Activated T-cell treated with anti-CD3 and anti-CD28 coated beads for 1 hour (primary cell): ENCODE measurements around the gene PTPRK.

Source experiments
- DNase-seq: peaks from one replicate; pipeline ENCODE4 v3.0.0-alpha.2; 2020; ENCODE audit warnings: low read depth

Gene PTPRK

GRCh38 chr6:128284128-128284527, 236.3 kb downstream of the PTPRK start:
- DNase-seq: no peak

- DNase-seq: no peak
These were observed 237.4 kb downstream of the PTPRK start for GRCh38 chr6:128282961-128283360.

GRCh38 chr6:128280960-128281359, 239.4 kb downstream of the PTPRK start:
- no peak for DNase-seq

- no peak for DNase-seq
These were observed 240.3 kb downstream of the PTPRK start for GRCh38 chr6:128280066-128280465.

GRCh38 chr6:128278836-128279235, 241.6 kb downstream of the PTPRK start:
- no peak for DNase-seq

GRCh38 chr6:128277379-128277778, 243.0 kb downstream of the PTPRK start:
- DNase-seq: no peak

GRCh38 chr6:128276311-128276710, 244.1 kb downstream of the PTPRK start:
- DNase-seq: no peak

- no peak for DNase-seq
These were observed 244.7 kb downstream of the PTPRK start for GRCh38 chr6:128275681-128276080.

- DNase-seq: no peak
These were observed 245.4 kb downstream of the PTPRK start for GRCh38 chr6:128275030-128275429.

- DNase-seq: no peak
These were observed 248.9 kb downstream of the PTPRK start for GRCh38 chr6:128271527-128271926.

- DNase-seq: no peak
These were observed 249.4 kb downstream of the PTPRK start for GRCh38 chr6:128271011-128271410.

GRCh38 chr6:128266946-128267345, 253.5 kb downstream of the PTPRK start:
- DNase-seq: no peak

GRCh38 chr6:128265706-128266105, 254.7 kb downstream of the PTPRK start:
- DNase-seq: no peak

GRCh38 chr6:128259730-128260685, 260.4 kb downstream of the PTPRK start:
- no peak for DNase-seq

- DNase-seq: no peak
These were observed 261.2 kb downstream of the PTPRK start for GRCh38 chr6:128259029-128259724.

- no peak for DNase-seq
These were observed 264.3 kb downstream of the PTPRK start for GRCh38 chr6:128256095-128256494.

- no peak for DNase-seq
These were observed 267.8 kb downstream of the PTPRK start for GRCh38 chr6:128252341-128253176.

- no peak for DNase-seq
These were observed 268.7 kb downstream of the PTPRK start for GRCh38 chr6:128251445-128252340.

- DNase-seq: no peak
These were observed 269.9 kb downstream of the PTPRK start for GRCh38 chr6:128250370-128251070.

- DNase-seq: no peak
These were observed 271.0 kb downstream of the PTPRK start for GRCh38 chr6:128249429-128249828.
